Measurements from ENCODE around the gene C2orf15.
A peak's percentile ranks its signal among the peaks of the same experiment; 100 is the strongest.
"Not testable (repeated sequence)": the region's sequence is repeated elsewhere in the genome, so short reads cannot be mapped to it uniquely, and the experiment has no call there.

Gene C2orf15

DNA sequence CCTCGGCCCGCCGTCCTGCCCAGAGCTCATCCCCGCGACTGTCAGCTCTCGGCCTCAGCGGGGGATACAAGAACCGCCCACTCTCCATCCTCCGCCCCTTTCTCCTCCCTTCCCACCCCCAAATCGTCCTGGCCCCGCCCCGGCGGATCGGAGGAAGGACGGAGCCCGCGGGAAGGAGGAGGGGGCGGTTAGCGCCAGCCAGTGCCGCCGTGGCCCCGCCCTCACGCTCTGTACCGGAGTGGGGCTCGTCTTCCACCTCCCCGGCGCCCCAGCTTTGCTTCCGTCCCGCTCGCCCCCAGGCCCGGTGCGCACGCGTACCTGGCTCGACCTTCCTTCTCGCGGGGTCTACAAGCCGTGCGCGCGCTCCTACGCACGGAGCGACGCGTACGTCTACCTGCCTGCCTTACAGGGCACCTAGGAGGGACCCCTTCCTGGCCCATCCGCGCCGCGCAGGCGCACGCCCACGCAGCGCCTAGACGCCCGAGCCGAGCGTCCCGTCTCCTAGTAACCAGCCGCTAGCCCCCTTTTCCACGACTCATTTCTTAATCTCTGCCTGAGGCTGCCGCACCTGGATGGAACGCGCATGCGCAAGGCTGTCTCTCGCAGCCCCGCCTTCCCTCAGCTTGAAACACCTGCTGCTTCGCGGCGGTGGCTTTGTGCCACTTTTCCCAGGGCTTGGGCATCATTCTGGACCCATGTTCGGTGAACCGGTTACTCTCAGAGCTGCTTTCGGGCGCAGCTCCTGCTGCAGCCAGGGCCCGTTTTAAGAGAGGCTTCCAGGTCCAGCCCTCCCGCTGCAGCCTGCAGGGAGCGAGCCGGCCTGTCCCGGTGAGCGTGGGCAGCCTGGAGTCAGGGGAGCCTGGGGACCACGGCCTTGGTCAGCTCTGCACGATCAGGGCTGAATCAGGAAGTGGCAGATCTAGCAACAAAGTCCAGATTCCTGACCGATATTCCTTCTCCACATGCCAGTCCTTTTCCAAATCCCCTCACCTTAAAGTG is at the start of gene C2orf15:
Gene C2orf15, plus strand, starts transcription at position 598 of the 999 bp plus-strand sequence. CDS start 8,852 bp downstream, outside the sequence.
- peak; percentile 96 for DNase-seq

DNA sequence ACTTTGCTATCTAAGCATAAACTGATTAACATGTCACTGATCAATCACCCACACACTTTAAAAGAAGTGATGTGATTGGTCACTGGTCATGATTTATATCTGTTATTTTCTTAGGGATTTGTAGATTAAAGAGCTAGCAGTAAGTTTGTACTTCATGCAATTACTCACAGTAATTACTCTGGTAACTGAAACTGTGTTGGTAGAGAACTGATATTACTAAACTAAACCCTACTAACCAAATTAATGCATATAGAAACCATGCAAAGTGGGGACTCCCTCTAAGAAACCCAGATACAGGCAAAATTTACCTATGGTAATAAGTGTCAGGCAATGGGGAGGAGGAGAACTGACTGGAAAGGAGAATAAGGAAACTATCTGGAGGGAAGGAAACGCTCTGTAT is 44.8 kb upstream of the C2orf15 start:
- DNase-seq: no peak

- no peak for DNase-seq
Observed at GRCh38 chr2:99101697-99102096, 39.8 kb upstream of the C2orf15 start.

DNA sequence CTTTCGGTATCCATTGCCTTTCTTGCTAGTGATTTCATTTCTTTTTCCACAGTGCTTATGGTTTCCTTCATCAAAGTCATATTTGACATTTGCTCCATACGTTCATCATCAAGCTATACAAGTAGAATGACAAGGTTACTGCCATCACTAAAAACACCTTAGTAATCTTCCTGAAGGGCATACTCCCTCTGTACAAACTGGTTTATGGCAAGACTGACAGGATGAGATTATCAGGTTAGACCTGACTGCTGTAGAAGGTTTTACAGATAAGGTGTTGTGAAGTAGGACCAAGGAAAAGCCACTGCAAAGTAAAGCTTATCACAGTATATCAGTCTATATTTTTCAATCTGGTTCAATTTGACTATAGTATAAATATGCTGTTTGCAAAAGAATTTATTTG is 37.5 kb upstream of the C2orf15 start:
- no peak for DNase-seq

DNA sequence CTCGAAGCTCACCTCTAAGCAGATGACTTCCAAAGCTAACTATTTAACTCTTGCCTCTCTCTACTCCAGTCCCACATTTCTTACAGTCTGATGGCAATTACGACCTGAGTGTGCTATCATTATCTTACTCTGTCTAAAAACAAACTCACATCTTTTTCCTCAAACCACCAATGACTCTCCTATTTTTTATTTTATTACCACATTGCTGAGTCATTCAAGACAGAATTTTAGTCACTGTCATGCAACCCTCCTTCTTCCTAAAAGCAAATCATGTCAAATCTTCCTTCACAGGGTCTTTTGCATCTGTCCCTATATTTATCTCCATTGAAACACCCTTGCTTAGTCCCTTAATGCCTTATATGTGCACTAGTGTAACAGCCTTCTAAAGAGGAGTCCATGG is 34.6 kb upstream of the C2orf15 start:
- no peak for DNase-seq

GRCh38 chr2:99111236-99111635 is 30.3 kb upstream of the C2orf15 start:
- DNase-seq: no peak

DNA sequence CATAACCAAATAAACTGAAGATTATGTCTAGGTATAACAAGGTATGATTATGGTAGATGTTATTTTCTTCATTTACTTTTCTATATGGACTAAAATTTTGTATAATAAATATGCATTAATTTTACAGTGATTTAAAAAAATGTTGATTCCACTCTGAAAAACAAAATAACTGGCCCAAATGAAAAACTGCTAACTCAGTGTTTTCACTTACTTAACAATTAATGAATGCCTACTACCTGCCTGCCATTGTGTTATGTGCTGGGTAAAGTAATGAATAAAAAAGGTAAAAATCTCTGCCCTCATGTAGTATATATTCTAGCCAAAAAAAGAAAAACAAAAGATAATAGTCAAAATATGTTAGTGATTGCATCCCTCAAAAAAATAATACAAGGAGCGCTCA is 29.6 kb upstream of the C2orf15 start:
- no peak for DNase-seq

GRCh38 chr2:99112617-99113016 is 28.9 kb upstream of the C2orf15 start:
- DNase-seq: no peak

- no peak for DNase-seq
Observed at GRCh38 chr2:99127981-99128380, 13.5 kb upstream of the C2orf15 start.

GRCh38 chr2:99135044-99135556 is 6.4 kb upstream of the C2orf15 start:
- DNase-seq: not testable (repeated sequence)

DNA sequence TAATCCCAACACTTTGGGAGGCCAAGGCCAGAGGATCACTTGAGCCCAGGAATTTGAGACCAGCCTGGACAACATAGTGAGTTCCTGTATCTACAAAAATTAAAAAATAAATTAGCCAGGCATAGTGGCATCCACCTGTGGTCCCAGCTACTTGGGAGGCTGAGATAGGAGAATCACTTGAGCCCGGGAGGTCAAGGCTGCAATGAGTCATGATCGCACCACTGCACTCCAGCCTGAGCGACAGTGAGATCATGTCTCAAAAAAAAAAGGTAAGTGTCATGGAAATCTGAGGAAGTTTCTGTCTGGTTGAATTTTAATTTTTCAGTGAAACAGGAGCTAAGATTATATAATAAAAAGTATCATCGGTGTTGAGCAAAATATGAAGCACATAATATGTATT is 2.5 kb upstream of the C2orf15 start:
- no peak for DNase-seq

DNA sequence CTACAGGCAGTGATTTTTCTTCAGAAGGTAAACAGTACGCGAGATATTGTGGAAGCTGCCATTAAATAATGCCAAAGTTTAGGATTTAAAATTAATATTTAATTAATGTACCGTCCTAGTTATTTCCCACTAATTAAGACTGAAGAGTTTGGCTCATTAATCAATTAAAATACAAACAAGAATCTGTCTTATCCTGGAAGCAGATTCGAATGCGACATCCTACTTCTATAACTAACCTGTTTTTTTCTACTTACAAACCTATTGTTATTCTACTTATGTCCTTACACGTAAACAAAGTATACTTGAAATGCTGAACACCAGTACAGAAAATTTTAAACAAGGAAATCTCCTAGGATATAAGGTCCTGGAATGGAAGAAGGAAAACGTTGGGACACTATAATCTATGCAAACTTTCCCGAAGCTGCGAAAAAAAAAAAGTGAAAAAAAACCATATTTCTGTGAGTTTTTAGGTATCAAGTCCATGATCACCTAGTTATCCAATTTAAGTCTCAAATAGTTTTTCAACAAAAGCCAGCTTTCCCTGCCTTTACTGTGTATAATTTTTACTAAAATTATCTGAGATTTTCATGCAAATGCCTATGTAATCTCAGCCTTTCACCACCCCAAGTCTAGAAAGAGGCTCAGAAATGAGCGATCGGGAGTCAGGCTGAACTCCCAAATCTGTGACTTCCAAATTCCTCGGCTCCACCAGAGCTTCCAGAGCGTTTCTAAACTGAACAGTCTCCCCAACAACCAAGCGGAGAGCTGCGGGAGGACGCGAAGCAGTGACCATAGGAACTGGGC is 1.2 kb upstream of the C2orf15 start:
- no peak for DNase-seq

DNA sequence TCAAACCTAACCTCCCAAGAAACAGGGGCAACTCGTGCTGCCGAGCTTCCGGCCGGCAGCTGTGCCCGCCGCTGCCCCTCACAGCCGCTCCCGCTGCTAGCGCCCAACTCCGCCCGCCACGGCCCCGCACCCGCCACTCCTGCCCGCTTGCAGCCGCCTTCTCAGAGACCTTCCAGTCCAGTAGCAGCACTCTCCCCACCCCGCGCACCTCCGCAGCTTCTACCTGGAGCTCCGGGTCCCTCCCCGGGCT is 722 bp upstream of the C2orf15 start:
- DNase-seq: no peak

DNA sequence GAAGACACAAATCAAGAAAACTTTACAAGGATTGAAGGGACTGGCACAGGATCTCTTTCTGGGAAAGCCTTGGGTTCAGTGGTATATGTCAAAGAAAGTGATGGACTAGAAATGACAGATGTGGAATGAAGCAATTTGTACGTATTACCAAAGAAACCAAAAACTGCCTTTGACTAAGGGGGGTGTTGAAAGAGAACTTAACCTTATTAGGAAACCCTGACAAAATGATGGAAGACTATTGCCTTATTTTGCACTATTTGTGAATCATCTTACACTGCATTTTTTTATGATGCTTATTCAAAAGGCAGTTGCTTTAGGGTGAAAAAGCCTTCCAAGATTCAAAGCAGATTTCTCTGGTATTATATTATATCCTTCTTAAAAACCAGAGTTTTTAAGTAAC is 9.2 kb downstream of the C2orf15 start:
- no peak for DNase-seq

DNA sequence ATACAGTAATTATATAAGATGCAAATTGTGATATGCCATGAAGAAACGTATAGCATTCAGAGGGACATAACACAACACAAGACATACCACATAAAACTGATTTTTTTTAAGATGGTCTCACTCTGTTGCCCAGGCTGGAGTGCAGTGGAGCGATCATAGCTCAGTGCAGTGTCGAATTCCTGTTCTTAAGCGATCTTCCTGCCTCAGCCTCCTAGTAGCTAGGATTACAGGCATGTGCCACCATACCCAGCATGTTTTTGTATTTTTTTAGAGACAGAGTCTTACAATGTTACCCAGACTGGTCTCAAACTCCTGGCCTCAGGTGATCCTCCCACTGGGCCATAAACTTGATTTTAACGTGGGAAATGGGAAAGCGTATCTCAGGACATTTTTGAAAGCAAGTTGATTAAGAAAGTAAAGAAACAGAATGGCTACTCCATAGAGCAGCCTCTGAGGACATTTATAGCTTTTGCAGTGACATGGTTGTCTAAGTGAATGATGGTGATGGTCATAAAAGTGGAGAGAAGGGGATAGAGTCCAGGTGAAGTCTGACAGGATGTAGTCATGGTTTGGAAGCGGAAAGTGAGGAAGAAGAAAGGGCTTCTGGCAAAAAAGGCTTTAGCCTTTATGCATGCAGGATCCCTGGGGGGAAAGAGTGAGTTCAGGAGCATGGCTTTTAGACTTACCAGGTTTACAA is 10.8 kb downstream of the C2orf15 start:
- no peak for DNase-seq

DNA sequence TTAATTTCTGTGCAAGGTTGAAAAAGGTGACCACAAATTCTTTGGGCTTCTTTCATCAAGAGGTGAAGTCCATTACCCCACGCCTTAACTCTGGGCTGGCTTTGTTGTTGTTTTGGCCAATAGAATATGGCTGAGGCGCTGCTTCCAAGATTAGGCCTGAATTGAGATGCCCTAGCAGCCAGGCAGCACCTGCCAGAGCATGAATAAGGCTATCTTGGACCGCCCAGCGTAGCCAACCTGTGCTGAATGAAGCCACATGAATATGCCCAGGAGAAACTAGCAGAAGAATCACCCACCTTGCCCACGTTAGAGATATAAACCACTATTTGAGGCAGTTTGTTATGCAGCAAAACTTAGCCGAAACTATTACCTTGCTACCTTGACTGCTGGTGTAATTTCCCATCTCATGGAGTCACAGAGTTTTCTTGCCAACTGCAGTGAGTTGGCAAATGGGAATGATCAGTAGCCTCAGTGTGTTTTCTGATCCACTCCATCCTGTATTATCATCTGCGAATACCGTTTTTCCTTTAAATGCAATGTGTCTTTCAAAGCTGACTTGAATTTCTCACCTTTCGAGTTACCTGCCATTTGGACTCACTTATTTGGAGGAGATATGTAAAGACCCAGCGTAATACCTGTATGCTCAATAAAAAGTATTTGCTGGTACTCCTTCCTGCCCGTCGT is 12.6 kb downstream of the C2orf15 start:
- no peak for DNase-seq

DNA sequence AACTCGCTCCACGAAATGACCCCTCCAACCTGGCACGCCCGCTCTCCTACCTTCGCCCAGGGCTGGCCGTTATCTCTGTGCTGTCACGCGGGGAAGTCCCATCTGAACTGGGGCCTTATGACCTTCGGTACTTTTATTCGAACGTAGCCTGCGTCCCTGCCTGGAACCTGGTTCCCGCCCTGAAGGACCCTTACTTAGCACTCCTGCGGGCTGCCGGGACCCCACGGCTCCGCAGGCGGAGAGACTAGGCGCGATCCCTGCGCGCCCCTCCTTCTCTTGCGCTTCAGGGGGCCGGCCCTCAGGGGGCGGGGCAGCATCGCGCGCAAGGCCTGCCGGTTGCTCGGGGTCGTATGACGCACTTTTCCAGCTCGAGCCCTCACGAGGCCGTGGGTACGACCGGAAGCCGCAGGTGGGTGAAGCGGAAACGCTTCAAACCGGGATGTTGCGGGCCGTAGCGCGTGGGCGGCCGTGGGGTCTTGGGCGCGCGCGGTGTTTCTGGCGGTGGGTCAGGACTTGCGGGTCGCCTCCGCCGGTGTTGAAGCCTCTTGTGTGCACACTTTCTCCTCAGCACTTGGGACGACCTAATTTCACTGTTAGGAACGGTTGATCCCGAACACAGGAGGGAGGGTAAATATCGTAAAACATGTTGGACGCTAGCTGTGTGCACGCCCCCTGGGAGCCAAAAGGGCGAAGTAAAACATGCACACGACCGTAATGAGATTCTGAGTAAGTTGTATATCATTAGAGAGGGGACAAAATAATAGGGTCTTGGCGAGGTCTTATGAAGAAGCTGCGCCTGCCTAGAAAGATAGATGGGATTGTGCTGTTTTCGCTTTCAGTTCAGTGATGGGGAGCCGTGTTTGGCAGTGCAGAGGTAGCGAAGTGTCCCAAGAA is 13.4 kb downstream of the C2orf15 start, which contains the start of the genes LIPT1 and TSGA10:
Gene LIPT1, plus strand, starts transcription at position 325 of the 894 bp plus-strand sequence. CDS start 6,991 bp downstream, outside the sequence.
Gene TSGA10, minus strand, starts transcription at position 300 of the 894 bp plus-strand sequence. CDS start 45,503 bp downstream, outside the sequence.
- peak; percentile 89 for DNase-seq

DNA sequence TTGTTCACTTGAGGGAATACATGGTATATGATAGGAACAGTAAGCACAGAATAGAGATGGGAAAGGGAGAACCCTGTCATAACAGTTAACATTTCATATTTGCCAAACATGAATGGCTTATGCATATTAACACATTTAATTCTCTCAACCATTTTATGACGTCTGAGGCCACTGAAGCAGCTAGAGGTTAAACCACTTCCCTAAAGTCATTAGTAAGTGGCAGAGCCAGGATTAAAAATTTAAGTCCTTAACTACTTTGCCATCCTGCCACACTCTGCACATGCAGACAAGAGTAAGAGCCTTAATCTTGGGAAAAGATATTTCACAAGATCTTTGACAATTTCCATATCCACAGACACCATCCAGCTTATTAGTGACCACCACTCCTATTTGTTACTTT is 15.4 kb downstream of the C2orf15 start:
- no peak for DNase-seq

- DNase-seq: no peak
Observed at GRCh38 chr2:99158599-99158998, 17.1 kb downstream of the C2orf15 start.

DNA sequence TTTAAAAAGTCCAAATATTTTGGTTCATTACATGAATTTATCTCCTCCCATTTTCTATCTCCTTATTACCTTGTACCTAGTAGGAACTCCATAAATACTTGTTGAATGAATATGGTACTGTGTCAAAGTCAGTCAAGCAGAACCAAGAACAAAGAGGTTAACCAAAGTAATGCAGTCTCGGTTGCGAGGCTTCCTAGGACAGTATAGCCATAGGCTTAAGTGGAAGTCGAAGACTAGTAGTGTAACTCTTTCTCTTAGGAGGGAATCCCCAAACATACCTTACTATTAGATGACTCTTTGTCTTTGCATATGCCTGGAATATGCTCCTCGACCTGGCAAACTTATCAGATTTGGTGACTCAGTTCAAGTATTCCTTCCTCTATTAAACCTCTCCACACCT is 18.1 kb downstream of the C2orf15 start:
- DNase-seq: no peak

DNA sequence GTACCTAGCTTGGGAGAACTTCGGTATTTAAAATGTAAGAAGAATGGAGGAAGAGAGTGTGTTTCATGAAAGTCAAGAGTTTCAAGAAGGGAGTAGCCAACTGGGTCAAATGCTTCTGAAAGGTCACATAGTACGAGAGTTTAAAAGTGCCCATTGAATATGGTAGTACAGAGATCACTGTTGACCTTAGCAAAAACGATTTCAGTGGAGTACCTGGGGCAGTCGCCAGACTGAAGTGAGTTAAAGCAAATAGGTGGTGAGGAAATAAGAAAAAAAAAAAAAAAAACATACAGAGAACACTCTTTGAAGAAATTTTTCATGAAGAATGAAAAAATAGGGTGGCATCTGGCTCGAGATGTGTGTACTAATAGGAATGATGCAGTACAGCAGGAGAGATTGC is 24.7 kb downstream of the C2orf15 start:
- no peak for DNase-seq

All from activated CD4-positive, CD25-positive, alpha-beta regulatory T cell treated with anti-CD3 and anti-CD28 coated beads, Interleukin-2, amount 50 U/mL, for 72 hours (primary cell).